Panc1 (cell line): ENCODE data around the gene CLEC16A.

Experiments
- POLR2AphosphoS5 ChIP-seq: IDR thresholded peaks from 2 replicates; pipeline ENCODE4 v1.6.1; 2012; ENCODE audit warnings: mild to moderate bottlenecking, low read depth, low read length, moderate library complexity
- TF ChIP-seq, protein P1 (sequence below): fragments of 450-650 bp; IDR thresholded peaks from 2 replicates; pipeline ENCODE4 v1.5.1; 2017; ENCODE audit warnings: mild to moderate bottlenecking

DNA sequence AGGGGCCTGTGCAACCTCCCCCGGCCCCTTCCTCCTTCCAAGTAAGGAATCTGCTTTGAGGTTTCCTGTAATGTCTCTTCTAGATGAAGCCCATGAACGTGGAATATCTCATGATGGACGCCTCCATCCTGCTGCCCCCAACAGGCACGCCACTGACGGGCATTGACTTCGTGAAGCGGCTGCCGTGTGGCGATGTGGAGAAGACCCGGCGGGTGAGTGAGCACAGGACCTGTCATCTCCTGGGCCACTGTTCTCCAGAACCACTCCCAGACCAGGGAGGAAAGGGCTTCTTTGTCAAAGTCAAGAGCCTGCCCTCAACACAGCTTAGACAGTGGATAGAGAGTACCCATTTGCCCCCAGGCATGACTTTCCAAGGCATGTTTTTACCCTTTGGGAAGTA is 107.1 kb downstream of the CLEC16A start:
- no peak for TF ChIP-seq POLR2AphosphoS5
- TF ChIP-seq, protein P1, sequence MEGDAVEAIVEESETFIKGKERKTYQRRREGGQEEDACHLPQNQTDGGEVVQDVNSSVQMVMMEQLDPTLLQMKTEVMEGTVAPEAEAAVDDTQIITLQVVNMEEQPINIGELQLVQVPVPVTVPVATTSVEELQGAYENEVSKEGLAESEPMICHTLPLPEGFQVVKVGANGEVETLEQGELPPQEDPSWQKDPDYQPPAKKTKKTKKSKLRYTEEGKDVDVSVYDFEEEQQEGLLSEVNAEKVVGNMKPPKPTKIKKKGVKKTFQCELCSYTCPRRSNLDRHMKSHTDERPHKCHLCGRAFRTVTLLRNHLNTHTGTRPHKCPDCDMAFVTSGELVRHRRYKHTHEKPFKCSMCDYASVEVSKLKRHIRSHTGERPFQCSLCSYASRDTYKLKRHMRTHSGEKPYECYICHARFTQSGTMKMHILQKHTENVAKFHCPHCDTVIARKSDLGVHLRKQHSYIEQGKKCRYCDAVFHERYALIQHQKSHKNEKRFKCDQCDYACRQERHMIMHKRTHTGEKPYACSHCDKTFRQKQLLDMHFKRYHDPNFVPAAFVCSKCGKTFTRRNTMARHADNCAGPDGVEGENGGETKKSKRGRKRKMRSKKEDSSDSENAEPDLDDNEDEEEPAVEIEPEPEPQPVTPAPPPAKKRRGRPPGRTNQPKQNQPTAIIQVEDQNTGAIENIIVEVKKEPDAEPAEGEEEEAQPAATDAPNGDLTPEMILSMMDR = no peak
